Neural progenitor cell (in vitro differentiated cells): ENCODE measurements around the gene SV2B. TPM values are rescaled to one million over a fixed set of nuclear protein-coding genes. Genes with fewer than 3 reads are reported as not detected.
A peak's percentile ranks its signal among the peaks of the same experiment; 100 is the strongest.

Experiments used
- DNase-seq: peaks from one replicate; pipeline ENCODE4 v3.0.0-alpha.2; 2016; ENCODE audit warnings: low spot score
- H2AFZ ChIP-seq: fragments of 200-600 bp; sonication (generic); replicated peaks from 2 replicates; pipeline ENCODE4 v1.6.1; 2016; ENCODE audit warnings: antibody characterized with exemption
- H3F3A ChIP-seq: fragments of 200-600 bp; sonication (generic); 2 replicates; pipeline ENCODE4 v1.6.1; 2016; ENCODE audit warnings: antibody characterized with exemption, low read depth
- H3K27ac ChIP-seq: fragments of 200-600 bp; sonication (generic); 2 replicates; pipeline ENCODE4 v1.5.1; 2016; ENCODE audit warnings: mild to moderate bottlenecking
- H3K27me3 ChIP-seq: fragments of 200-600 bp; sonication (generic); 2 replicates; pipeline ENCODE4 v1.6.1; 2016; ENCODE audit warnings: mild to moderate bottlenecking, moderate library complexity
- H3K36me3 ChIP-seq: fragments of 200-600 bp; sonication (generic); 2 replicates; pipeline ENCODE4 v1.5.1; 2016
- H3K4me1 ChIP-seq: fragments of 200-600 bp; sonication (generic); 2 replicates; pipeline ENCODE4 v1.6.1; 2016; ENCODE audit warnings: mixed run types
- H3K4me2 ChIP-seq: fragments of 200-600 bp; sonication (generic); 2 replicates; pipeline ENCODE4 v1.6.1; 2016
- H3K4me3 ChIP-seq: fragments of 200-600 bp; sonication (generic); 2 replicates; pipeline ENCODE4 v1.5.1; 2016
- H3K79me2 ChIP-seq: fragments of 200-600 bp; sonication (generic); 2 replicates; pipeline ENCODE4 v1.6.1; 2016; ENCODE audit warnings: low read depth
- H3K9ac ChIP-seq: fragments of 200-600 bp; sonication (generic); 2 replicates; pipeline ENCODE4 v1.6.1; 2016
- H3K9me3 ChIP-seq: fragments of 200-600 bp; sonication (generic); 2 replicates; pipeline ENCODE4 v1.5.1; 2016; ENCODE audit warnings: low read depth
- H4K20me1 ChIP-seq: fragments of 200-600 bp; sonication (generic); 2 replicates; pipeline ENCODE4 v1.6.1; 2016; ENCODE audit warnings: low read depth
- H3K27ac Mint-ChIP-seq: 3 replicates; pipeline ENCODE4 v1.8.0; 2021; ENCODE audit warnings: mixed read lengths
- H3K27me3 Mint-ChIP-seq: 2 replicates; pipeline ENCODE4 v1.8.0; 2022; ENCODE audit warnings: low read depth, mild to moderate bottlenecking, inconsistent platforms, moderate library complexity, mixed read lengths; ENCODE audit not compliant: insufficient read depth
- H3K36me3 Mint-ChIP-seq: 3 replicates; pipeline ENCODE4 v1.8.0; 2021; ENCODE audit warnings: mixed read lengths
- H3K4me1 Mint-ChIP-seq: 3 replicates; pipeline ENCODE4 v1.8.0; 2021; ENCODE audit warnings: mixed read lengths
- H3K4me3 Mint-ChIP-seq: 3 replicates; pipeline ENCODE4 v1.8.0; 2021; ENCODE audit warnings: mild to moderate bottlenecking, moderate library complexity, mixed read lengths
- H3K9me3 Mint-ChIP-seq: 3 replicates; pipeline ENCODE4 v1.8.0; 2020; ENCODE audit warnings: mixed read lengths
- EZH2 ChIP-seq: fragments of 200-600 bp; sonication (generic); IDR thresholded peaks from 2 replicates; pipeline ENCODE4 v1.6.1; 2017; ENCODE audit warnings: antibody characterized with exemption, mild to moderate bottlenecking, moderate library complexity
- EZH2phosphoT487 ChIP-seq: fragments of 200-600 bp; sonication (generic); IDR thresholded peaks from 2 replicates; pipeline ENCODE4 v1.6.1; 2017; ENCODE audit warnings: antibody characterized with exemption
- total RNA-seq: library from RNA; depleted of rRNA; stranded (reverse); fragments of >200 nt; gene quantifications from 2 replicates; pipeline ENCODE4 v1.2.3, GENCODE V29; 2015; ENCODE audit warnings: low replicate concordance
- TF ChIP-seq, protein P1 (sequence below): fragments of 200-600 bp; sonication (generic); IDR thresholded peaks from 2 replicates; pipeline ENCODE4 v1.5.1; 2017; ENCODE audit warnings: antibody characterized with exemption, mild to moderate bottlenecking

Gene SV2B
- total RNA-seq, 1 donor from 2014 or later = 0.02 TPM

DNA sequence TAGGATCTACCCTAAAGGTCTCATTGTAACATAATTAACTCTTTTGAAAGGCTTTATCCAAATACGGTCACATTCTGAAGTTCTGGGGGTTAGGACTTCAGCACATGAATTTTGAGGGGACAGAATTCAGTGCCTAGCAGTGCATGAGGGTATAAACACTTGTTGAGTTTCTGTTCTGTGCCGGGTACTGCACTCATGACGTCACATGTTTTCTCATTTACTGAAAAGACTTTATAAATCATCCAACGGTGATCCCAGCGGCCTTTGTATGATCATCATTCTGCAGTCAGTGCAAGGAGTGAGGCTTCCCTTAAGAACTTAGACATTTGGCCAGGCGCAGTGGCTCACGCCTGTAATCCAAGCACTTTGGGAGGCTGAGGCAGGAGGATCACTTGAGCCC lies 25.1 kb downstream of the SV2B start:
- Mint-ChIP-seq H3K27me3 (peaks cover 7% of the 10 kb centered on the region), H3K4me3 (no peak overlapping the region), H3K9me3 (no peaks in the 10 kb centered on the region), H3K27ac (no peak overlapping the region), H3K4me1 (peaks cover 11% of the 10 kb centered on the region), H3K36me3 (no peaks in the 10 kb centered on the region)
- H3K4me1 ChIP-seq = peaks cover 16% of the 10 kb centered on the region
- H3K27me3 ChIP-seq = no peaks in the 10 kb centered on the region
- DNase-seq = no peak
- H4K20me1 ChIP-seq = no peaks in the 10 kb centered on the region
- TF ChIP-seq EZH2phosphoT487 = no peak
- TF ChIP-seq, protein P1, sequence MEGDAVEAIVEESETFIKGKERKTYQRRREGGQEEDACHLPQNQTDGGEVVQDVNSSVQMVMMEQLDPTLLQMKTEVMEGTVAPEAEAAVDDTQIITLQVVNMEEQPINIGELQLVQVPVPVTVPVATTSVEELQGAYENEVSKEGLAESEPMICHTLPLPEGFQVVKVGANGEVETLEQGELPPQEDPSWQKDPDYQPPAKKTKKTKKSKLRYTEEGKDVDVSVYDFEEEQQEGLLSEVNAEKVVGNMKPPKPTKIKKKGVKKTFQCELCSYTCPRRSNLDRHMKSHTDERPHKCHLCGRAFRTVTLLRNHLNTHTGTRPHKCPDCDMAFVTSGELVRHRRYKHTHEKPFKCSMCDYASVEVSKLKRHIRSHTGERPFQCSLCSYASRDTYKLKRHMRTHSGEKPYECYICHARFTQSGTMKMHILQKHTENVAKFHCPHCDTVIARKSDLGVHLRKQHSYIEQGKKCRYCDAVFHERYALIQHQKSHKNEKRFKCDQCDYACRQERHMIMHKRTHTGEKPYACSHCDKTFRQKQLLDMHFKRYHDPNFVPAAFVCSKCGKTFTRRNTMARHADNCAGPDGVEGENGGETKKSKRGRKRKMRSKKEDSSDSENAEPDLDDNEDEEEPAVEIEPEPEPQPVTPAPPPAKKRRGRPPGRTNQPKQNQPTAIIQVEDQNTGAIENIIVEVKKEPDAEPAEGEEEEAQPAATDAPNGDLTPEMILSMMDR = no peak
- TF ChIP-seq EZH2 = no peak
- no peak overlapping the region for H3K9ac ChIP-seq
- H3K36me3 ChIP-seq = no peaks in the 10 kb centered on the region
- no peak overlapping the region for H2AFZ ChIP-seq
- H3K9me3 ChIP-seq = no peaks in the 10 kb centered on the region
- H3K4me3 ChIP-seq = no peak overlapping the region
- no peak overlapping the region for H3K4me2 ChIP-seq
- no peaks in the 10 kb centered on the region for H3K79me2 ChIP-seq
- H3K27ac ChIP-seq = no peak overlapping the region
- peaks cover 14% of the 10 kb centered on the region for H3F3A ChIP-seq

DNA sequence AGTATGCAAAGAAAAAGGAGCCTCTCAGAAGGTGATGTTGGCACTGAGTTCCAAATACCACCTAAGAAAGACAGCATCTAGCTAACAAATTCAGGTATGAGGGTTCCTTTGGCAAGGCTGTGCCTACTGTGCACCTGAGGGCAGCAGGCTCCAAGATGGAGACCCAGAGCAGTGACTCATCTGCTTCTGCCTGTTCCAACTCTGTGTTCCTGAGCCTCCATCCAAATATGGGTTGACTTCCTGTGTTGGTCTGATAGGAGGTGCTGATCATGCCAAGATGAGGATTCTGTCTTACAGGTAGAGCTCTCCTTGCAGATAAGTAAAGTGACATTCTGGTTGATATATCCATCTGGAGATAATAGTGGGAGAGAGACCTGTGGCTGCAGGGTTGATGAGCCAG lies 26.0 kb downstream of the SV2B start:
- H3K36me3 ChIP-seq = no peaks in the 10 kb centered on the region

DNA sequence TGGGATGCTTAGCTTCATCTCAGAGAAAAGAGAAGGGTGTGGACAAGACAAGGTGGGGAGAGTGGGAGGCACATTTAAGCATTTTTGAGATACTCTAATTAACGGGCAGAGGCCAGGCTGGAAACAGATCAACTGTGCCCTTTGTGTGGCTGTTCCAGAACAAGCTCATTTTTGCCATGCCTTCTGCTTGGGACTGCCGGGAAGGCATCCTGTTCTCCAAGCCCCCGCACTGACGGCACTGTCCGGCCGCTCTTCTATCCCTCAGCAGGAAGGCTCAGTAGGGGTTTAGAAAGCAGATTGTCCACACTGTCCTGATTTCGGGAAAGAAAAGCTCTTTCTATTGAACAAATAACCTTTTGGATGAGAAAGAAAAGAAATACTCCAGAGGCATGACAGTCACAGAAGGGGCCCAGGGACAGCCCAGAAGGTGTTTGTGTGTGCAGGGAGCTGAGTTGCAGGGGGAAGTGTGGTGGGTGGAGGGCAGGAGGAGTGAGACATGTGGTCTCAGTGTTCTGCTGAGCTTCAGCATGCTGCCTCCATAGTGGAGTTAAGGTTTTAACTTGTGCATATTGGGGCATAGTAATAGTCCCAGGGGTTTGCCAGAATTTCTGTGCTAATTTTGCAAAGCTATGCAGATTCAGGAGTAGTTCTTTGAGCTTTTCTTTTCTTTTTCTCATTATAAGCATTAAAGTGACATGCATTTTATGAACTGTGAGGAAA lies 27.3 kb downstream of the SV2B start:
- H3K9me3 ChIP-seq = no peaks in the 10 kb centered on the region
- Mint-ChIP-seq H3K9me3 (no peaks in the 10 kb centered on the region), H3K27me3 (peaks cover 7% of the 10 kb centered on the region), H3K27ac (peak overlapping the region; percentile 50), H3K36me3 (no peaks in the 10 kb centered on the region), H3K4me3 (no peak overlapping the region), H3K4me1 (peaks cover 11% of the 10 kb centered on the region)
- no peak overlapping the region for H3K9ac ChIP-seq
- no peaks in the 10 kb centered on the region for H3K36me3 ChIP-seq
- no peaks in the 10 kb centered on the region for H3K79me2 ChIP-seq
- peak overlapping the region; percentile 64 for H3K4me2 ChIP-seq
- H4K20me1 ChIP-seq = no peaks in the 10 kb centered on the region
- no peak for TF ChIP-seq EZH2
- H2AFZ ChIP-seq = peak overlapping the region; percentile 78
- peak overlapping the region; percentile 1 for H3K27ac ChIP-seq
- peak overlapping the region; percentile 14 for H3K4me3 ChIP-seq
- peak; percentile 37 for DNase-seq
- H3K4me1 ChIP-seq = peaks cover 16% of the 10 kb centered on the region
- peaks cover 14% of the 10 kb centered on the region for H3F3A ChIP-seq
- no peaks in the 10 kb centered on the region for H3K27me3 ChIP-seq

More for the DNA sequence above, 26.0 kb downstream of the SV2B start:
- no peak overlapping the region for H3K4me3 Mint-ChIP-seq
- H3K9me3 Mint-ChIP-seq = no peaks in the 10 kb centered on the region
- H3K27me3 ChIP-seq = no peaks in the 10 kb centered on the region
- no peak overlapping the region for H3K4me3 ChIP-seq
- no peak for TF ChIP-seq EZH2
- no peaks in the 10 kb centered on the region for H4K20me1 ChIP-seq
- H3K4me1 ChIP-seq = peaks cover 16% of the 10 kb centered on the region
- no peaks in the 10 kb centered on the region for H3K79me2 ChIP-seq
- H3K27me3 Mint-ChIP-seq = peaks cover 7% of the 10 kb centered on the region
- DNase-seq = no peak
- no peaks in the 10 kb centered on the region for H3K36me3 Mint-ChIP-seq
- H2AFZ ChIP-seq = no peak overlapping the region
- H3K27ac Mint-ChIP-seq = no peak overlapping the region
- no peak overlapping the region for H3K4me2 ChIP-seq
- H3K27ac ChIP-seq = no peak overlapping the region
- peaks cover 11% of the 10 kb centered on the region for H3K4me1 Mint-ChIP-seq
- H3K9ac ChIP-seq = no peak overlapping the region
- peaks cover 14% of the 10 kb centered on the region for H3F3A ChIP-seq
- no peaks in the 10 kb centered on the region for H3K9me3 ChIP-seq

DNA sequence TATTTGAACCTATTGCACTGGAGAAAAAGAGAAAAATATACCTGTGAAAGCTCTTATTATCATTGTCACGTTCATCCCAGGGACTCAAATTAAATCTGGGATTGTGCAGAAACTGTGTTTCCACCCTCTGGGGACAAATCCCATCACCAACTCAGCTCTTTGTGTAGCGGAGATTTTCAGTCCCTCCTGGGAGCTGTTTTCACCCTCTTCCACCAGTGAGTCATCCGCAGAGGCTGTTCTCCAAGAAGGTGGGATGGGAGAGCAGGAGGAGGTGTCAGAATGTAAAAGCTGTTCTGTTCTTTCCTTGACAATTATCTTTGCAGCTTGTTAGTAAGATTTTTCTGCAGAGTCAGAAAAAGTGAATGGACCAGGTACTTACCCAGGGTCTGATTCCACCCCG lies 28.0 kb downstream of the SV2B start:
- Histone ChIP-seq H3K27ac (no peak overlapping the region), H3K36me3 (no peaks in the 10 kb centered on the region), H3K79me2 (no peaks in the 10 kb centered on the region), H3K4me2 (peak overlapping the region; percentile 64), H4K20me1 (no peaks in the 10 kb centered on the region), H3K4me1 (peaks cover 18% of the 10 kb centered on the region), H3K9me3 (no peaks in the 10 kb centered on the region), H3F3A (peaks cover 14% of the 10 kb centered on the region), H3K9ac (no peak overlapping the region), H2AFZ (no peak overlapping the region), H3K27me3 (no peaks in the 10 kb centered on the region), H3K4me3 (no peak overlapping the region)
- no peak for TF ChIP-seq EZH2
- TF ChIP-seq, protein P1 = no peak
- no peak for TF ChIP-seq EZH2phosphoT487
- no peaks in the 10 kb centered on the region for H3K36me3 Mint-ChIP-seq
- H3K4me3 Mint-ChIP-seq = no peak overlapping the region
- no peak overlapping the region for H3K27ac Mint-ChIP-seq
- H3K4me1 Mint-ChIP-seq = peaks cover 15% of the 10 kb centered on the region
- H3K27me3 Mint-ChIP-seq = peaks cover 7% of the 10 kb centered on the region
- H3K9me3 Mint-ChIP-seq = no peaks in the 10 kb centered on the region
- DNase-seq = no peak
